NCI-H2081 treated with DMSO at 0.1 percent for 48 hours (cell line): ENCODE data around the gene TEX9.
"Not testable (repeated sequence)": the region's sequence is repeated elsewhere in the genome, so short reads cannot be mapped to it uniquely, and the experiment has no call there.

ENCODE experiments used
- DNase-seq: peaks from one replicate; lab custom pipeline; 2025; lab: John Stamatoyannopoulos, UW

The TEX9 gene

GRCh38 chr15:56365075-56365711, at the start of gene TEX9:
Gene TEX9, plus strand, starts transcription at chr15:56365426. Its CDS starts 25 bp downstream, at chr15:56365451.
- DNase-seq, result no peak

DNA sequence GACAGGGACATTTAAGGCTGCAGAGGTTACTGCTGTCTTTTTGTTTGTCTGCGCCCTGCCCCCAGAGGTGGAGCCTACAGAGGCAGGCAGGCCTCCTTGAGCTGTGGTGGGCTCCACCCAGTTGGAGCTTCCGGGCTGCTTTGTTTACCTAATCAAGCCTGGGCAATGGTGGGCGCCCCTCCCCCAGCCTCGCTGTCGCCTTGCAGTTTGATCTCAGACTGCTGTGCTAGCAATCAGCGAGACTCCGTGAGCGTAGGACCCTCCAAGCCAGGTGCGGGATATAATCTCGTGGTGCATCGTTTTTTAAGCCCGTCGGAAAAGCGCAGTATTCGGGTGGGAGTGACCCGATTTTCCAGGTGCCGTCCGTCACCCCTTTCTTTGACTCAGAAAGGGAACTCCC, 48.7 kb upstream of the TEX9 start:
- not testable (repeated sequence) for DNase-seq

DNA sequence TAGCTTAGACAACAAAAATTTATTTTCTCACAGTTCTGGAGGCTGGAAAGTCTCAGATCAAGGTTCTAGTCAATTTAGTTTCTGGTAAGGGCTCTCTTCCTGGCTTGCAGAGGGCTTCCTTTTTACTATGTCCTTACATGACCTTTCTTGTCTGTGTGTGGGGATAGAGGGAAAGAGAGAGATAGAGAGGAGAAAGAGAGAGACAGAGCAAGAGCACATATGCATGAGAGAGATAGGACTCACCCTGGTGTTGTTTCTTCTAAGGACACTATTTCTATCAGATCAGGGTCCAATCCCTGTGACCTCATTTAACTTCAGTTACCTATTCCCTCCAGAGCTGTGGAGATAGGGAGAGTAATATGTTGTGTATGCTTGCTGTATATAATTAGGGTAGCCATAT, 44.9 kb upstream of the TEX9 start:
- DNase-seq, result no peak

DNA sequence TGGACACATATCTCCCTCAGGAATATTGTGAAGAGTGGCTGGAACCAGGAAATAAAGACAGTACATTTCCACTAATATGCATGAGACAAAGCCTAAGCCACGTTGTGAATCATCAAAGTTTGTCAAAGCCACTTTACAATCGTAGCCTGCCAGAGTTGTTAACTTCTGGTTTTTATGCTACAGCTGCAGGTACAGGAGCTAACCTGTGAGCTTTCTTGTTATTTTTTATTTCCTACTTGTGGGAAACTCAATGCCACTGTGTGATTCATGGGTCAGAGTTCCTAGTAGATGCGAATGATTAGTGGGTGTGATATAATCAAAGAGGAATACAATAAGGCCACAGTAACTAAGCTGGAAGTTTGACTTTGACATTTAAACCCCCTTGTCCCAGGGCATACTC, 44.4 kb upstream of the TEX9 start:
- DNase-seq, result no peak

GRCh38 chr15:56322444-56322843, 42.8 kb upstream of the TEX9 start:
- no peak for DNase-seq

DNA sequence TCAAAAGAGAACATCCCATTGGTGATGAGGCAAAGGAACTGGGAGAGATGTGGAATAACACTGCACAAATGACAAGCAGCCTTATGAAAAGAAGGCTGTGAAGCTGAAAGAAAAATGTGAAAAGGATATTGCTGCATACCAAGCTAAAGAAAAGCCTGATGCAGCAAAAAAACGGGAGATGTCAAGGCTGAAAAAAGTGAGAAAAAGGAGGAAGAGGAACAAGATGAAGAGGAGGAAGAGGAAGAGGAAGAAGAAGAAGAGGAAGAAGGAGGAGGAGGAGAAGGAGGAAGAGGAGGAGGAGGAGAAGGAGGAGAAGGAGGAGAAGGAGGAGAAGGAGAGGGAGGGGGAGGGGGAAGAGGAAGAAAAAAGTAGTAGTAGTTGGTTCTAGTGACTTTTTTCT, 41.8 kb upstream of the TEX9 start:
- no peak for DNase-seq

GRCh38 chr15:56325186-56325585, 40.0 kb upstream of the TEX9 start:
- DNase-seq, result no peak

GRCh38 chr15:56327721-56328502, 37.3 kb upstream of the TEX9 start:
- DNase-seq, result no peak

GRCh38 chr15:56337084-56337725, 28.0 kb upstream of the TEX9 start:
- DNase-seq, result no peak

DNA sequence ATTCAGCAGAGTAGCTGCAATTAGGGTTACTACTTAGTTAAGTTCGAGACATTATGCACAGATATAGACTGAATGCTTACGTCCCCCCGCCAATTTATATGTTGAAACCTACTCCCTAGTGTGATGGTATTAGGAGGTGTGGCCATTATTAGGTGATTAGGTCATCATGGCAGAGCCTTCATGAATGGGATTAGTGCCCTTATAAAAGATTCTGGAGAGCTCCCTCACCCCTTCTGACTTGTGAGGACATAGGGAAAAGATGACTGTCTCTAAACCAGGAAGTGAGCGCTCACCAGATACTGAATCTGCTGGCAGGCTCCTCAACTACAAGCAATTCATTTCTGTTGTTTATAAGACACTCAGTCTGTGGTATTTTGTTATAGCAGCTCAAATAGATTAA, 25.6 kb upstream of the TEX9 start:
- DNase-seq, result no peak

- DNase-seq, result no peak
Observed at GRCh38 chr15:56341201-56341600, 24.0 kb upstream of the TEX9 start.

DNA sequence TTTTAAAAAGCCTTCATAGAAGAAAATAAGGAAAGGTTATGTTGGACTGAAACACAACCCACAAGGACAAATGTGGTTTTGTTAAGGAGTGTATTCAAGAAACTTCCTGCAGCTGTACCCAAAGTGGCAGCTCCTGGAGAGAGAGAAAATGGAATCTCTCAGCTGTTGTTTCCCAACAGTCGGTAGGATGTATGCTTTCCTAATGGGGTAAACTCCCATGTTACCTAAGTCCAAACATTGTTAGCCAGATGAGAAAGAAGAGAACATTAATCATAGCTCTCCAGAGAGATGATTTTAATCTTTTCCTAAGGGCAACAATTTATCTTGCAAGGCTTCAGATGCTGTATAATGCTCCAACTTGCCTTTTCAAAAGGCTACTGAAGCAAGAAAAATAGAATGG, 22.6 kb upstream of the TEX9 start:
- DNase-seq, result peak; percentile 77

DNA sequence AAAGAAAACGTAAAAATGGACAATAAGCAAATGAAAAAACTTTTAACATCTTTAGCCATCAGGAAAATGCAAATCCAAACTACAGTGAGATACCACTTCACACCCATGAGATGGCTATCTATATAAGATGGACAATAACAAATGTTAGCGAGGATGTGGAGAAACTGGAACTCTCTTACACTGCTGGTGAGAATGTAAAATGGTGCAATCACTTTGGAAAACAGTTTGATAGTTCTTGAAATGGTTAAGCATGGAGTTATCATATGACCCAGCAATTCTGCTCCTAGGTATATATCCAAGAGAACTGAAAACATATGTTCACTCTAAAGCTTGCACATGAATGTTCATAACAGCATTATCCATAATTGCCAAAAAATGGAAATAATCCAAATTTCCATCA, 21.3 kb upstream of the TEX9 start:
- DNase-seq, result no peak

DNA sequence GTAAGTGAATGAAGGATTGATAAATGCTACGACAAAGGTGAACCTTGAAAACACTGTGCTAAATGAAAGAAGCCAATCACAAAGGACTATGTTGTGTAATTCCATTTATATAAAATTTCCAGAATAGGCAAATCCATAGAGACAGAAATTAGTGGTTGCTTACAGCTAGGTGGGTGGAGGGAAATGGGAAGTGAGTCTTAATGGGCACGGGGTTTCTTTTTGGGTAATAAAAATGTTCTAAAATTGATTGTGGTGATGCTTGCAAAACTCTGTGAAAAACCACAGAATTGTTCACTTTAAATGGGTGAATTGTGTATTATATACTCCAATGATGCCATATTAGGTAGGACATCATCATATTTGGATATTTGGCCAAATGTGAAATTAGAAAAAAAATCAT, 20.9 kb upstream of the TEX9 start:
- no peak for DNase-seq

- DNase-seq, result no peak
Observed at GRCh38 chr15:56346414-56346813, 18.8 kb upstream of the TEX9 start.

DNA sequence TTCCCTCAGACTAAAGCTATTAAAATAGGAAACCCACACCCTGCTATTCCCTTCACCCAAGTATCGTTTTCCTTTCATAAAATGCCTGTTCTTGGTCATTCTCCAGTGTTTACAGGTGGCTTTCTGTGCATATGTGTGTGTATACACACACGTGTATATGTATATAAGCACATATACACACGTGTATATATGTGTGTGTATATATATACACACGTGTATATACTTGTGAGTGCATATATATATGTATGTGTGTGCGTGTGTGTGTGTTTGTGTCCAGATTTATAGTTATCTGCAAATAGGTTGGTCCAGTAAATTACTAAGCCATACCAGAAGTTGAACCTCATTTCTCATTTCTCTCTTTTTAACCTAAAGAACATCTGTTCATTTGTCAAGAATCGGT, 15.7 kb upstream of the TEX9 start:
- DNase-seq, result no peak

DNA sequence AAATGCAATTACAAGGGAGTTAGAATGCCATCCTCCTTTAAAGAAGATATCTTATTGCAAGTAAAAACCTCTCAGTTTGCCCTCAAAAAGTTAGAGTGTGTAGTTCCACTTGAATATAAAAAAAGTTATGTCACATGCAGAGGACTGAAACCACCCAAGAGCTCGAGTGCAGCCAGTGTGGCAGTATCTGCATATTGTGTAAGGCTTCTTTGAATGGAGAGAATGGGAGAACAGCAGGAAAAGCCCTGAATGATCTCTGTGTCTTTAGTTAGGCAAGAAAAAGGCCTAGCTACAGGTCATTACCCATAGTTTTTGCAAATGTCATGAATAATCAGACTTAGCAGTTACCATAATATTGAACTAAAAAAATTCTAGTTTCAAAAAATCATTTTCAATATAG, 13.9 kb upstream of the TEX9 start:
- DNase-seq, result no peak

DNA sequence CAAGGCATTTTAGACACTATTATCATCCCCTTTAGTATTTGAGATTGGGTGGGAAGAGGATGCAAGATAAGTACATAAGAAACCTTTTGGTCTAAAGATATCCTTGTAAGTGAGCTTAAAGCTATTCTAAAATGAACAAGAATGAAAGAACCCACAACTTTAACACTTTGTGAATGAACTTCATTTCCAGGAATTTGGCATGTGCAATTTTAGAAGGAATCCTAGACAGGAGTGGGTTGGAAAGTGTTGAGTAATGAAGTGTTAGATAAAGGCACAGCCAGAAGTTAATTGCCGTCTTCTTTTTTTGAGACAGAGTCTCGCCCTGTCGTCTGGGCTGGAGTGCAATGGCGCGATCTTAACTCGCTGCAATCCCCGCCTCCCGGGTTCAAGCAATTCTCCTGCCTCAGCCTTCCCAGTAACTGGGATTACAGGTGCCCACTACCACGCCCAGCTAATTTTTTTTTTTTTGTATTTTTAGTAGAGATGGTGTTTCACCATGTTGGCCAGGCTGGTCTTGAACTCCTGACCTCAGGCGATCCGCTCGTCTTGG, 13.2 kb upstream of the TEX9 start:
- DNase-seq, result no peak

- no peak for DNase-seq
Observed at GRCh38 chr15:56353119-56353518, 12.1 kb upstream of the TEX9 start.

DNA sequence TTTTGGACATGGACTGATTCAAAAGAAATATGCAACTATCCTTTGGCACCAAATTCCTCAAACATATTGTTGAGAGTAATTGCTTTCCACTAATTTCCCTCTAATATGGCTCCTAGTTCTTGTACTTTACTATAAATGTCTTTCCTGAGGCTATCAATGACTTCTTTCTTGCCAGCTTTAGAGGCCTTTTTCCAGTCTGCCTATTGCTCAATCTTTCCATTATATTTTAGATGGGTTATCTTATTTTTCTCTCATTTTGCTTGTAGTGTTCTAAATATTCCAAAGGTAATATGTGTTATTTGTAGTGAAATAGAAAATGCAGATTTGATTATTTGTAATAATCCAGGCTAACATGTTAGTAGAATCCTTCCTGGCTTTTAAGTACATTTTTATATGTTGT, 11.5 kb upstream of the TEX9 start:
- DNase-seq, result no peak

GRCh38 chr15:56356616-56357015, 8.6 kb upstream of the TEX9 start:
- DNase-seq, result no peak

GRCh38 chr15:56358604-56359003, 6.6 kb upstream of the TEX9 start:
- DNase-seq, result no peak

DNA sequence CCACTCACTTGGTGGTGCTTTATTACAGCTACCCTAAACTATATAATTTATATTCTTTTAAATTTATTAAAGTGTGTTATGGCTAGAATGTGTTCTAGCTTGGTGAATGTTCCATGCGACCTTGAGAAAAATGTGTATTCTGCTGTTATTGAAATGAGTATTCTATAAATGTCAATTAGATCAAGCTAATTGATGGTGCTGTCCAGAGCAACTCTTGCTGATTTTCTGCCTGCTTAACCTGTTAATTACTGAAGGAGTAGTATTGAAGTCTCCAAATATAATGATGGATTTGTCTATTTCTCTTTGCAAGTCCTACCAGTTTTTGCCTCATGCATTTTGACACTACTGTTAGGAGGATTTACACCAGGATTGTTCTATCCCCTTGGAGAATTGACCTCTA, 3.2 kb upstream of the TEX9 start:
- no peak for DNase-seq
